GM12865 (cell line): ENCODE measurements around the gene ISG20.

Experiments
- DNase-seq: peaks from one replicate; pipeline ENCODE4 v3.0.0; 2010; ENCODE audit warnings: low read depth
- H3K4me3 ChIP-seq: 2 replicates; pipeline ENCODE4 v1.5.1; 2011; ENCODE audit warnings: mild to moderate bottlenecking, low read depth, low read length, control low read depth
- CTCF ChIP-seq: IDR thresholded peaks from 2 replicates; pipeline ENCODE4 v1.5.1; 2011; ENCODE audit warnings: low read length, control low read depth, low read depth, inconsistent platforms; ENCODE audit not compliant: insufficient read depth; ENCODE audit errors: missing control alignments

Gene ISG20

GRCh38 chr15:88700716-88701115 is 61.9 kb downstream of the ISG20 start:
- TF ChIP-seq CTCF, result no peak
- DNase-seq, result no peak
- no peak overlapping the region for H3K4me3 ChIP-seq

DNA sequence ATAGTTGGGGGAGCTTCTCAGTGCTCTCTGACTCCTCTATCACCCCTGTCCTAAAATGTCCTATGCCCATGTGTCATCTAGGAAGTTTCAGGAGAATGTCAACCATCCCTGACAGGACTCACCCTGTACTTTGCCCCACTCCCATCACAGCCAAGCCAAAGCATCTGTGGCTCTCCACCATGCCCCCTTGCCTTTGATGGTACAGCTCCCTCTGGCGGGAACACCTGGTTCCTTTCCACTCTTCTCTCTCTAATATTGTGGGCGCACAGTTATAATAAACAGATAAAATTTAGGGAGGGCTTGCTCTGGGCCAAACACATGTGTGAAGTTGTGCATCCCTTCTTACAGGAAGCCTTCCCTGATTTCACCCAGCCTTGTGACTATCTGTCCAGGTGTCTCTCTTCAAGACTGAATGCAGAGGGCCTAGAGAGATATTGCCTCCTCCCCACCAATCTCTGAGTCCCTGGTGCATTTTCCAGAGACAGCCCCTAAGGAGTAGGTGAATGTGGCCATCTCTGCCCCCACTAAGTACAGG is 62.8 kb downstream of the ISG20 start:
- TF ChIP-seq CTCF, result peak; percentile 61
- DNase-seq, result peak; percentile 57
- no peak overlapping the region for H3K4me3 ChIP-seq

- DNase-seq, result no peak
- no peak overlapping the region for H3K4me3 ChIP-seq
- TF ChIP-seq CTCF, result no peak
Measured at GRCh38 chr15:88702983-88703382, 64.2 kb downstream of the ISG20 start.

- no peak for DNase-seq
Measured at GRCh38 chr15:88703533-88703932, 64.7 kb downstream of the ISG20 start.

GRCh38 chr15:88704791-88705768 is 66.3 kb downstream of the ISG20 start:
- no peak for TF ChIP-seq CTCF
- DNase-seq, result no peak
- H3K4me3 ChIP-seq, result no peak overlapping the region

More at GRCh38 chr15:88703533-88703932, 64.7 kb downstream of the ISG20 start:
- no peak for TF ChIP-seq CTCF
- H3K4me3 ChIP-seq, result no peak overlapping the region

DNA sequence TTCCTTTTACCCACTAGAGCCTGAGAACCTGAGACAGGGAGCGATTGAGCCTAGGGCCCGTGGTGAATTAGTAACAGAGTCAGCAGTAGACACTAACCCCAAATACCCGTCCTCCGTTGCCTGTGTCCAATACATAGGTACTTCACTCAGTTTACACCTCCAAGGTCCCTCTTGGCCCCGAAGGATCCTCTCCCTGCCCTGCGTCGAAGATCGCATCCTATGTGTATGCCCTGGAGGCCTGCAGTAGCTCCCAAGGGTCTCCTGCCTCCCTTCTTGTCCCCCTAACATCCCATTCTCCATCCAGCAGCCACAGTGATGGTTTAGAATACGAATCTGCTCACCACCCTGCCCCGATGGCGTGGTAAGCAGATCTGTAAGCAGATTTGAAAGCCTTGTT is 67.0 kb downstream of the ISG20 start:
- no peak for TF ChIP-seq CTCF
- DNase-seq, result no peak
- H3K4me3 ChIP-seq, result no peak overlapping the region
